Measurements from ENCODE around the gene LCOR.
A peak's percentile ranks its signal among the peaks of the same experiment; 100 is the strongest.
"Not testable (repeated sequence)": the region's sequence is repeated elsewhere in the genome, so short reads cannot be mapped to it uniquely, and the experiment has no call there.

LCOR gene

GRCh38 chr10:97029271-97029670 lies 197.2 kb downstream of the LCOR start:
- no peak for DNase-seq (ENCODE audit: low read depth in 1 of 2, low spot score in 1 of 2)

- no peak for DNase-seq (ENCODE audit: low read depth in 1 of 2, low spot score in 1 of 2)
Observed at GRCh38 chr10:97030894-97031293, 198.8 kb downstream of the LCOR start.

- no peak for DNase-seq (ENCODE audit: low read depth in 1 of 2, low spot score in 1 of 2)
Observed at GRCh38 chr10:97031459-97031858, 199.4 kb downstream of the LCOR start.

GRCh38 chr10:97032624-97033023 lies 200.5 kb downstream of the LCOR start:
- no peak for DNase-seq (ENCODE audit: low read depth in 1 of 2, low spot score in 1 of 2)

- DNase-seq (ENCODE audit: low read depth in 1 of 2, low spot score in 1 of 2) = not testable (repeated sequence)
Observed at GRCh38 chr10:97033841-97034240, 201.7 kb downstream of the LCOR start.

- DNase-seq (ENCODE audit: low read depth in 1 of 2, low spot score in 1 of 2) = no peak
Observed at GRCh38 chr10:97034301-97034700, 202.2 kb downstream of the LCOR start.

- no peak for DNase-seq (ENCODE audit: low read depth in 1 of 2, low spot score in 1 of 2)
Observed at GRCh38 chr10:97034958-97035769, 203.1 kb downstream of the LCOR start.

GRCh38 chr10:97037365-97038361 lies 205.6 kb downstream of the LCOR start:
- DNase-seq (ENCODE audit: low read depth in 1 of 2, low spot score in 1 of 2) = peak; percentile 22 to 51

- no peak for DNase-seq (ENCODE audit: low read depth in 1 of 2, low spot score in 1 of 2)
Observed at GRCh38 chr10:97038688-97039087, 206.6 kb downstream of the LCOR start.

- no peak for DNase-seq (ENCODE audit: low read depth in 1 of 2, low spot score in 1 of 2)
Observed at GRCh38 chr10:97039538-97040247, 207.6 kb downstream of the LCOR start.

- no peak for DNase-seq (ENCODE audit: low read depth in 1 of 2, low spot score in 1 of 2)
Observed at GRCh38 chr10:97040248-97040584, 208.1 kb downstream of the LCOR start.

- DNase-seq (ENCODE audit: low read depth in 1 of 2, low spot score in 1 of 2) = no peak
Observed at GRCh38 chr10:97040706-97041105, 208.6 kb downstream of the LCOR start.

GRCh38 chr10:97042081-97042480 lies 210.0 kb downstream of the LCOR start:
- DNase-seq (ENCODE audit: low read depth in 1 of 2, low spot score in 1 of 2) = no peak

GRCh38 chr10:97042716-97043562 lies 210.8 kb downstream of the LCOR start:
- no peak for DNase-seq (ENCODE audit: low read depth in 1 of 2, low spot score in 1 of 2)

GRCh38 chr10:97043563-97043855 lies 211.4 kb downstream of the LCOR start:
- no peak for DNase-seq (ENCODE audit: low read depth in 1 of 2, low spot score in 1 of 2)
